ENCODE data around the gene WDR7. TPM values are rescaled to one million over a fixed set of nuclear protein-coding genes. Genes with fewer than 3 reads are reported as not detected.

Gene WDR7
- polyA plus RNA-seq, 1 donor: 14.9 TPM

DNA sequence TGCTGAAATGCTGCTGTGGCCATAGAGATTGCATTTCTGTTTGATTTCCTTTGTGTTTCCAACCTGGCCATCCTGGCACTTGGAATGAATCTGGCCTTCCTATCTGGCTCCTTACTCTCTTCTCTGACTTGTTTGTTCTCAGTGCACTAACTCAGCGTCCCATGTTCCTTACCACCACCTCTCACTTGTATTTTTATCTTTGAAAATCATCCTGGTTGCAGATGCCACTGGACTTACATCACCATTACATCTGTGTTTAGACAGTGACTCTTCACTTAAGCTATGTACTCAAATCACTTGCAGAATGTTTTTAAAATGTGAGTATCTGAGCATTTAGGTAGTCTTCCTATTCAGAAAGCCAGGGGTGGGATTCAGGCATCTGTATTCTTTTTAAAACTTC lies 239.5 kb downstream of the WDR7 start:
- DNase-seq: no peak

GRCh38 chr18:56891116-56891515 lies 240.0 kb downstream of the WDR7 start:
- DNase-seq: no peak

GRCh38 chr18:56891870-56892269 lies 240.7 kb downstream of the WDR7 start:
- no peak for DNase-seq

- no peak for DNase-seq
Observed at GRCh38 chr18:56897122-56897521, 246.0 kb downstream of the WDR7 start.

DNA sequence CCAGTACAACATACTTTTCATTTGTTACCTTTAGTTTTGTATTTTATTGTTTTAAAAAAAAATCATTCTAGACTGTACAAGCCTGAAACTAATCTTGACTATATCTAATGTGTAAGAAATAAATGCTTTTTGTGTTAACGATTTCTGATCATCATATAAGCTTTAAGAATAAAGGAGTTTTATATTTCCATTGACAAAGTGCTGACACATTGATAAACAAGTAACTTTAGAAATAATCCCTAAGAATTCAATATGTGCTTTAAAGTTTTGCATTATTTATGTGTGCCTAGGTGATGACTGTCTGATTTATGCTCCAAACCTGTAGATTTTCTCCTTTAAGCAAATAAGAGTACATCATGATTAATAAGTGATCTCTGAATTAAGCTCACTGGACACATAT lies 248.5 kb downstream of the WDR7 start:
- DNase-seq: no peak

DNA sequence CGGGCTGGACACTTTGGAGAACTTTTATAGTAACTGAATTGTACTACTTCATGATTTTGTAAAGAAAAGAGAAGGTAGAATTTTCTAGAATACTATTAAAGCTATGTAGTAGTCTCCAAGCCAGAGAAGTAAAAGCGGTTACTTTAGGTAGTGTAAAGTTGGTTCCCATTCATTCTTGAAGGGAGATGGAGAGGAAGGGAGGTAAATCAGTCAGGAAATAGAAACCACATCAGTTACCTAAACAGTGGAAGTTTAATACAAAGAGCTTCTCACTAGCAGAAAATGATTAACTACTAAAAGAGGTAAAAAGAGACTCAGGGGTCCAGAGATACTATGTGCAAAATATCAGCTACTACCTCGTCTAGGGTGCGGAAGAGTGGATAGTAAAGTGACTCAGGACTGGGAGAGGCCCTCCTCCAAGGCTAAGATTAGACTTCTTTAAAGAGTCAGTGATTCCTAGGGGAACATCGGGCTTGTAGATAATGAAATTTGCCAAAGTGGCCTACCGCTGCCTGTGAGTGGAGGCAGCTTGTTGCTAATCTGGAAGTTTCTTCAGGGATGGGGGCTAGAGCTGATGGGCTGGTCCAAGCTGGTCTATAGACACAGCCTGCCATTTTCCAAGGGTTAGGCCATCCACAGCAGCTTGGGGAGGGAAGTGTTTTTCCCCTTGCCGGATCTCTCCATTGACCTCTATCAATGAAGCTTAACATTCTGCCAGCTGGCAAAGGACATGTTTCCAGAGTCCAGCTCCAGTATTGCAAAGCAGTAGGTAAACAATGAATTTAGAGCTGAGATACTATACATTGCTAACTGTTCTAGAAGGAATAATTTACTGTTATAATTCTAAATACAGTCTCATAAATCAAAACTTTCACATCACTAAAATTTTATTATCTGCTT lies 249.3 kb downstream of the WDR7 start:
- DNase-seq: no peak

GRCh38 chr18:56901919-56902318 lies 250.8 kb downstream of the WDR7 start:
- no peak for DNase-seq

- DNase-seq: no peak
Observed at GRCh38 chr18:56902653-56903052, 251.5 kb downstream of the WDR7 start.

DNA sequence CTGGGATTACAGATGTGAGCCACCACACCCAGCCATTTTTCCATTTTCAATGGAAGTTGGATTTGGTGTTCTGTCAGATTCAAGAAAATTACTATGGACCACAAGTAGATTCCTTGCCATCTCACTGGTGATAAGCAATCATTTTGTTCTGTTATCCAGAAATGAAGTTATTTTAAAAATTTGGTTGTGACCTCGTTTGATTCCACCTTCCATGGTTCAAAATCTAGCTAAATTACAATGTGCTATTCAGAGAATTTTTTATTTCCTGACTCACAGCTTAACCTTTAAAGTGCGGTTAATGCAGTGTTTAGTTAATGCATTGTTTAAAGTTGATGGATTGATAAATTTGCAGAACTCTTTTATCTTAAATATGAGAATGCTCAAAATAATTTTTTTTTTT lies 252.5 kb downstream of the WDR7 start:
- no peak for DNase-seq

GRCh38 chr18:56907771-56908170 lies 256.6 kb downstream of the WDR7 start:
- DNase-seq: no peak

GRCh38 chr18:56910237-56910636 lies 259.1 kb downstream of the WDR7 start:
- no peak for DNase-seq

GRCh38 chr18:56910967-56911366 lies 259.8 kb downstream of the WDR7 start:
- no peak for DNase-seq

DNA sequence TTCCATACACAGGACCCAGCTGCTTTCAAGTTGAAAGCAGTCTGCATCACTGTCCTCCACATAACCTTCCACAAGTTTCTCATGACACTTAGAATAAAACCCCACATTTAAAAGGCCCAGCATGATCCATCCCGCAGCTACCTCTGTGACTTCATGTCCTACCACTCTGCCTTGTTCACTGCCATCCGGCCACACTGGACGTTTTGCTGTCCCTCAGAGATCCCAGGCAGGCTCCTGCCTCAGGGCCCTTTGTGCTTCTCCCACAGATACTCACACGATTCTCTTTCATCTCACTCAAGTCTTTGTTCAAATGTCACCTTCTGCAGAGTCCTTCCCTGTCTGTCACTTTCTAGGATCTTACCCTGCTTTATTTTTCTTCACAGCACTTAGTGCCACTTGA lies 262.8 kb downstream of the WDR7 start:
- DNase-seq: no peak

GRCh38 chr18:56919190-56919589 lies 268.0 kb downstream of the WDR7 start:
- no peak for DNase-seq

GRCh38 chr18:56921896-56922480 lies 270.8 kb downstream of the WDR7 start:
- DNase-seq: no peak

DNA sequence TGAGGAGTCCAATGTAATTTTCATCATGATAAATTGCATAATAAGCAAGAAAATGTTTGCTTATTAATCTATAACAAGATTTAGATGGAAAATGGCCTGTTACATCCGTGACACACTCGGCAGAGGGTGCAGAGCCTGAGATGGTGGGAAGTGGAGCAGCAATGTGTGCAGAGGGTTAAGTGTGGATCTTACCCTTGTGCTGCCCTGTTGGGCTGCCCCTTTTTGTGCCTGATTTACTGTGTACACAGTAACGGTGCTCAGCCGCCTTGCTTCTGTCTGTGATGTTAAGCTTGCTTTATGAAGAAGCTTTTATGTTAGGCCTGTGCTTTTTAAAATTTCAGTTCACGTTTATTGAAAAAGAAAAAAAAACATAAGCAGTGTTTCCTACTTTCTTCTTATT lies 275.6 kb downstream of the WDR7 start:
- no peak for DNase-seq

GRCh38 chr18:56927786-56928185 lies 276.6 kb downstream of the WDR7 start:
- no peak for DNase-seq

- no peak for DNase-seq
Observed at GRCh38 chr18:56929886-56930285, 278.7 kb downstream of the WDR7 start.

DNA sequence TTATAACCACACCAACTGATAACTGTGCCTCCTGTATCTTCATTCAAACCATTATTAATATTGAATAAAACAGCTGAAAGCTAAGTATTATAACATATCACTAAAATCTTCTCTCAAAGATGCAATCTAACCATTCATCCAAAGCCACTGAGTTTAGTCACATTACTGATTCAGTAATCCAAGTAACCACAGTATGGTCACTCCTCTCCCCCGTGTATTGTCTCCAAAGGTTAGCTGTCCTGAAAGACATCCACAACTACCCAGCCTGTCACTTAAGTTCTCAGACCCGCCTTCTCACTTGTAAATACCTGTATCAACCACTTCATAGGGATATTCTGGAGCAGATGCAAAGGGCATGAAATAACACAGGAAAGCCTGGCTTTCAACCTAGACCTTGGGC lies 282.3 kb downstream of the WDR7 start:
- no peak for DNase-seq

GRCh38 chr18:56934131-56934530 lies 283.0 kb downstream of the WDR7 start:
- DNase-seq: no peak

DNA sequence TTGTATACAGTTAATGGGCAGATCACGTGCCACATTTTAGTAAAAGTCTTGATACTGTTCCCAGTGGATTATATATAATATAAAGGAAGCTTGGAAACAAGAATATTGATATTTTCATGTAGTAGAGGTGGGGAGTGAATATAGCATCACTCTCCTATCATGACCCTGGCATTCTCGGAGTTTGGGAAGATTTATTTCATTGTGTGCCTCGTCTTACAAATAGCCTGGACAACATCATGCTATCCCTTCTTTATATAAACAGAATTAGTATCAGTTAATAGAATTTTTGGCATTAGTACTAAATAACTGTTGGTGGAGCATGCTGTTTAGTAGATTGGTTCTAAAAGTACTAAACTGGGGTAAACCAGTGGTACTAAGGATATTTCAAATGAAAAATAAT lies 283.7 kb downstream of the WDR7 start:
- no peak for DNase-seq

GRCh38 chr18:56935434-56936040 lies 284.4 kb downstream of the WDR7 start:
- no peak for DNase-seq

GRCh38 chr18:56936457-56936856 lies 285.3 kb downstream of the WDR7 start:
- DNase-seq: no peak

All from left kidney (tissue), 2 donors.